Measurements from ENCODE around the gene OCA2. TPM values are rescaled to one million over a fixed set of nuclear protein-coding genes. Genes with fewer than 3 reads are reported as not detected.

The OCA2 gene
- total and polyA plus RNA-seq, 2 of the 8 experiments (the other 6 are each of a cell fraction or from before 2014, with no cell fraction given): 0.20 TPM

GRCh38 chr15:28001641-28002040 is 97.5 kb downstream of the OCA2 start:
- FAIRE-seq: no peak
- Histone ChIP-seq H3K4ac (replicated peaks; ENCODE audit: insufficient read length, low read depth, low read length) (no peak overlapping the region), H3K27me3 (replicated peaks in 1 of 4; ENCODE audit: control insufficient read depth in 3 of 4, extremely low read depth in 1 of 4, insufficient read depth in 3 of 4, low read length in 3 of 4) (no peaks in the 10 kb centered on the region), H2AK5ac (ENCODE audit: low read depth, low read length) (no peak overlapping the region), H3K79me2 (ENCODE audit: control insufficient read depth in 1 of 2, insufficient read depth in 2 of 2, low read length in 2 of 2) (no peaks in the 10 kb centered on the region), H4K91ac (replicated peaks; ENCODE audit: insufficient read length, low read length) (no peak overlapping the region), H4K20me1 (replicated peaks in 1 of 2; ENCODE audit: control insufficient read depth in 1 of 2, insufficient read depth in 2 of 2, low read length in 2 of 2) (peaks cover 0 to 4% of the 10 kb centered on the region in 2 experiments), H2BK15ac (ENCODE audit: low read length) (no peak overlapping the region), H3K14ac (ENCODE audit: insufficient read length) (no peak overlapping the region), H2BK5ac (ENCODE audit: low read depth, low read length) (no peak overlapping the region), H3K23me2 (ENCODE audit: low read depth, low read length) (peaks cover 2% of the 10 kb centered on the region; the same call in 1 of the 2 replicates), H4K5ac (ENCODE audit: insufficient read length, low read depth, low read length) (no peak overlapping the region), H3K4me2 (ENCODE audit: insufficient read depth in 1 of 2, low read depth in 2 of 2, low read length in 2 of 2) (no peak overlapping the region), H3K56ac (replicated peaks; ENCODE audit: insufficient read length, low read depth, low read length) (no peak overlapping the region), H3K9me3 (ENCODE audit: insufficient read depth in 2 of 2, low read depth in 1 of 2, low read length in 1 of 2) (no peaks in the 10 kb centered on the region), H3K18ac (ENCODE audit: extremely low read depth, low read length) (no peak overlapping the region), H2BK12ac (ENCODE audit: low read depth, low read length) (no peak overlapping the region), H3K79me1 (ENCODE audit: low read depth, low read length) (no peaks in the 10 kb centered on the region), H3K36me3 (ENCODE audit: control insufficient read depth in 2 of 4, insufficient read depth in 4 of 4, low read length in 3 of 4) (no peaks in the 10 kb centered on the region), H3K9ac (replicated peaks in 1 of 4; ENCODE audit: extremely low read depth in 1 of 4, low read depth in 3 of 4, low read length in 3 of 4) (no peak overlapping the region), H3K27ac (ENCODE audit: low read depth, low read length) (no peak overlapping the region), H2AFZ (ENCODE audit: low read length) (no peak overlapping the region), H3K4me3 (ENCODE audit: extremely low read depth in 1 of 4, insufficient read depth in 2 of 4, low read depth in 3 of 4, low read length in 4 of 4) (no peak overlapping the region), H3K4me1 (replicated peaks in 1 of 4; ENCODE audit: control insufficient read depth in 3 of 4, insufficient read depth in 4 of 4, low read length in 3 of 4) (no peaks in the 10 kb centered on the region), H2BK120ac (replicated peaks; ENCODE audit: low read depth, low read length) (no peak overlapping the region), H3K23ac (ENCODE audit: insufficient read length) (no peak overlapping the region), H4K8ac (ENCODE audit: extremely low read depth, insufficient read depth, low read length) (no peak overlapping the region), H2BK20ac (ENCODE audit: low read length) (no peak overlapping the region)
- POLR2A ChIA-PET (ENCODE audit: partially characterized antibody): no interaction called here
- CTCF ChIA-PET (ENCODE audit: partially characterized antibody): interaction anchor here (0.6 to 1.4 kb wide), 2 partner anchors 16 to 129 kb away, joined by 5 read pairs; no protein-coding TSS in a partner anchor
- DNase-seq (ENCODE audit: low read depth in 1 of 2, low spot score in 2 of 2): no peak
- TF ChIP-seq CBX5 (IDR thresholded peaks at IDR 0.05; ENCODE audit: low read depth, low read length) (no peak), E2F6 (IDR thresholded peaks at IDR 0.05) (no peak), PHF8 (conservative IDR thresholded peaks at IDR 0.05; ENCODE audit: low read depth, low read length) (no peak), CHD1 (IDR thresholded peaks at IDR 0.05; ENCODE audit: low read depth, low read length) (no peak), FOSL1 (IDR thresholded peaks at IDR 0.05; ENCODE audit: insufficient read depth, low read depth, low read length) (no peak), SIX5 (IDR thresholded peaks at IDR 0.05; ENCODE audit: low read depth, low read length) (no peak)
- 87% methylated on average over 10 of the region's 10 CpGs; no CpG with 5 or more reads in 1 of the 2 experiments for WGBS, 2 experiments (ENCODE audit: extremely low coverage in 1 of 2, insufficient coverage in 1 of 2, insufficient read length in 1 of 2, insufficient replicate concordance in 2 of 2, low coverage in 1 of 2, low lambda C conversion rate in 2 of 2, missing lambda C conversion rate in 1 of 2)

Data from H1 (cell line).